SK-N-SH (cell line): ENCODE results near the gene FOXB1. TPM values are rescaled to one million over a fixed set of nuclear protein-coding genes. Genes with fewer than 3 reads are reported as not detected.

Source experiments
- CTCF ChIA-PET: fragments of 300-600, 350-600 bp; formaldehyde crosslinking; extraction: SDS; loops from one replicate; lab custom pipeline; 2021; lab: Yijun Ruan, JAX
- POLR2A ChIA-PET: fragments of 350-600 bp; sonication (Branson Sonifier 250); formaldehyde crosslinking; extraction: SDS; loops from one replicate; lab custom pipeline; 2020; ENCODE audit warnings: antibody characterized with exemption, inconsistent platforms; lab: Yijun Ruan, JAX
- DNase-seq: peaks from one replicate; pipeline ENCODE4 v3.0.0; 2012
- H2AFZ ChIP-seq: fragments of 200-600 bp; sonication (generic); 2 replicates; pipeline ENCODE4 v1.8.1; 2016; ENCODE audit warnings: antibody characterized with exemption, mild to moderate bottlenecking, low read depth
- H3F3A ChIP-seq: fragments of 200-600 bp; sonication (generic); replicated peaks from 2 replicates; pipeline ENCODE3; 2016; ENCODE audit warnings: antibody characterized with exemption, mild to moderate bottlenecking; ENCODE audit not compliant: insufficient read depth
- H3K27ac ChIP-seq, 2 experiments: fragments of 200-500 bp in 1 of 2; fragments of 200-600 bp in 1 of 2; sonication (Bioruptor generic) in 1 of 2; sonication (generic), shearing (Covaris generic) in 1 of 2; 2 replicates each; pipeline versions ENCODE4 v1.5.1 to v1.6.1; 2014 to 2016; ENCODE audit warnings: low read depth in 2 of 2, inconsistent platforms in 1 of 2, low read length in 1 of 2, mild to moderate bottlenecking in 1 of 2, mixed read lengths in 1 of 2
- H3K27me3 ChIP-seq: fragments of 200-600 bp; sonication (generic), shearing (Covaris generic); 2 replicates; pipeline ENCODE4 v1.6.1; 2016; ENCODE audit warnings: mixed run types; ENCODE audit not compliant: insufficient read depth
- H3K36me3 ChIP-seq, 2 experiments: fragments of 200-500 bp in 1 of 2; fragments of 200-600 bp in 1 of 2; sonication (Bioruptor generic) in 1 of 2; sonication (generic) in 1 of 2; replicated peaks in 1 of 2; 2 replicates each; pipeline versions ENCODE3 to v1.5.1; 2014 to 2016; ENCODE audit warnings: low read length in 1 of 2, mild to moderate bottlenecking in 1 of 2; ENCODE audit not compliant: insufficient read depth in 2 of 2, control insufficient read depth in 1 of 2
- H3K4me1 ChIP-seq, 2 experiments: fragments of 200-500 bp in 1 of 2; fragments of 200-600 bp in 1 of 2; sonication (Bioruptor generic) in 1 of 2; sonication (generic), shearing (Covaris generic) in 1 of 2; 2 replicates each; pipeline versions ENCODE4 v1.5.1 to v1.6.1; 2014 to 2016; ENCODE audit warnings: low read depth in 1 of 2, low read length in 1 of 2, mixed run types in 1 of 2; ENCODE audit not compliant: insufficient read depth in 2 of 2, control insufficient read depth in 1 of 2
- H3K4me2 ChIP-seq: fragments of 200-600 bp; sonication (generic), shearing (Covaris generic); 2 replicates; pipeline ENCODE4 v1.6.1; 2017; ENCODE audit warnings: mixed run types
- H3K4me3 ChIP-seq, 2 experiments: fragments of 200-500 bp in 1 of 2; fragments of 200-600 bp in 1 of 2; sonication (Bioruptor generic) in 1 of 2; sonication (generic), shearing (Covaris generic) in 1 of 2; 2 replicates each; pipeline versions ENCODE4 v1.5.1 to v1.8.1; 2014 to 2016; ENCODE audit warnings: low read depth in 2 of 2, inconsistent platforms in 1 of 2, low read length in 1 of 2, mild to moderate bottlenecking in 1 of 2, mixed read lengths in 1 of 2, moderate library complexity in 1 of 2
- H3K79me2 ChIP-seq: fragments of 200-600 bp; sonication (generic); 2 replicates; pipeline ENCODE4 v1.8.1; 2017; ENCODE audit warnings: mild to moderate bottlenecking; ENCODE audit not compliant: insufficient read depth
- H3K9ac ChIP-seq: fragments of 200-600 bp; sonication (generic); 2 replicates; pipeline ENCODE4 v1.6.1; 2017; ENCODE audit warnings: mixed run types
- H3K9me2 ChIP-seq: fragments of 200-600 bp; sonication (generic); 2 replicates; pipeline ENCODE4 v1.6.1; 2017; ENCODE audit warnings: mixed run types
- H3K9me3 ChIP-seq: fragments of 200-600 bp; sonication (generic); 2 replicates; pipeline ENCODE4 v1.6.1; 2017; ENCODE audit warnings: mixed run types, mild to moderate bottlenecking, moderate library complexity
- H4K20me1 ChIP-seq: fragments of 200-600 bp; sonication (generic); 2 replicates; pipeline ENCODE4 v1.6.1; 2017; ENCODE audit warnings: mild to moderate bottlenecking, mixed run types; ENCODE audit not compliant: insufficient read depth
- GABPA ChIP-seq: IDR thresholded peaks from 2 replicates; pipeline ENCODE4 v1.4.0; 2012; ENCODE audit warnings: low read depth, mild to moderate bottlenecking
- NFIC ChIP-seq: IDR thresholded peaks from 2 replicates; pipeline ENCODE4 v1.4.0; 2012; ENCODE audit warnings: borderline replicate concordance
- RCOR1 ChIP-seq: fragments of 150-350 bp; IDR thresholded peaks from 2 replicates; pipeline ENCODE4 v1.6.1; 2017; ENCODE audit warnings: antibody characterized with exemption, low read length
- RFX5 ChIP-seq: IDR thresholded peaks from 2 replicates; pipeline ENCODE4 v1.6.1; 2012; ENCODE audit warnings: mild to moderate bottlenecking, improper control_type of control experiment, low read length
- RXRA ChIP-seq: IDR thresholded peaks from 2 replicates; pipeline ENCODE4 v1.4.0; 2012; ENCODE audit warnings: low read depth, mild to moderate bottlenecking, borderline replicate concordance
- USF2 ChIP-seq: fragments of 150-350 bp; IDR thresholded peaks from 2 replicates; pipeline ENCODE4 v1.6.1; 2017; ENCODE audit warnings: antibody characterized with exemption, low read length, low read depth, borderline replicate concordance
- ZBTB33 ChIP-seq: IDR thresholded peaks from 2 replicates; pipeline ENCODE4 v1.4.0; 2012; ENCODE audit warnings: low read depth, borderline replicate concordance
- WGBS: methylation state at CpG from one replicate; pipeline ENCODE4 v1.1.6; 2017; ENCODE audit warnings: low lambda C conversion rate; 5-methylcytosine and 5-hydroxymethylcytosine counted together
- polyA plus RNA-seq, 3 experiments: library from polyadenylated mRNA; depleted of rRNA; stranded (reverse); fragments of >200 nt; gene quantifications; 2 replicates each; pipeline ENCODE4 v1.2.3, GENCODE V29; 2012

FOXB1 gene
- polyA plus RNA-seq, 1 of the 3 experiments (the other 2 are of a cell fraction): not detected

GRCh38 chr15:60054472-60054871 lies 50.4 kb downstream of the FOXB1 start:
- ChIA-PET POLR2A (no interaction called here), CTCF (no interaction called here)
- Histone ChIP-seq H3K36me3 (no peaks in the 10 kb centered on the region), H3K9me3 (no peaks in the 10 kb centered on the region), H3K27me3 (no peaks in the 10 kb centered on the region), H3K4me1 (no peaks in the 10 kb centered on the region), H3K4me2 (no peak overlapping the region), H3K9me2 (no peaks in the 10 kb centered on the region), H2AFZ (no peak overlapping the region), H3F3A (no peaks in the 10 kb centered on the region), H3K27ac (no peak overlapping the region), H3K9ac (no peak overlapping the region), H3K79me2 (no peaks in the 10 kb centered on the region), H3K4me3 (no peak overlapping the region), H4K20me1 (no peaks in the 10 kb centered on the region)
- TF ChIP-seq ZBTB33 (no peak), USF2 (no peak), NFIC (no peak), RCOR1 (no peak), RXRA (no peak), GABPA (no peak), RFX5 (no peak)
- WGBS: 25% methylated on average over 2 of the region's 2 CpGs
- DNase-seq: no peak
